ENCODE data around the gene KCNJ16. TPM values are rescaled to one million over a fixed set of nuclear protein-coding genes. Genes with fewer than 3 reads are reported as not detected.

KCNJ16 gene
- total and polyA plus RNA-seq, 4 donors = 0.35 to 4.0 (median 1.3) TPM

- ATAC-seq (ENCODE audit: insufficient read depth, low FRiP score) (no peak), DNase-seq (no peak)
- 88 to 97% methylated on average over 1 of the region's 1 CpG for WGBS, 2 donors
- no peak overlapping the region for H3K9ac ChIP-seq (ENCODE audit: insufficient read depth in 1 of 2, low read length in 2 of 2)
- peaks cover 0 to 3% (median 0%) of the 10 kb centered on the region in 5 donors for H3K4me1 ChIP-seq (ENCODE audit: control insufficient read depth in 5 of 5, insufficient read depth in 5 of 5, low read length in 5 of 5)
- H3K27ac ChIP-seq (ENCODE audit: low read depth in 1 of 2, low read length in 1 of 2) = no peak overlapping the region
- TF ChIP-seq CTCF (IDR thresholded peaks at IDR 0.05; ENCODE audit: control extremely low read depth, extremely low read depth) = no peak
- no peak overlapping the region for H3K4me3 ChIP-seq
- H3K36me3 ChIP-seq (ENCODE audit: control insufficient read depth in 4 of 4, insufficient read depth in 4 of 4, low read length in 4 of 4) = no peaks in the 10 kb centered on the region
- no peaks in the 10 kb centered on the region for H3K27me3 ChIP-seq (ENCODE audit: control insufficient read depth in 3 of 3, insufficient read depth in 3 of 3, low read length in 2 of 3)
- no peaks in the 10 kb centered on the region for H3K9me3 ChIP-seq (ENCODE audit: control insufficient read depth in 4 of 4, insufficient read depth in 3 of 4, low read length in 3 of 4)
Observed at GRCh38 chr17:70100983-70101382, 26.0 kb downstream of the KCNJ16 start.

- H3K36me3 ChIP-seq (ENCODE audit: control insufficient read depth in 4 of 4, insufficient read depth in 4 of 4, low read length in 4 of 4) = no peaks in the 10 kb centered on the region
- no peaks in the 10 kb centered on the region for H3K27me3 ChIP-seq (ENCODE audit: control insufficient read depth in 3 of 3, insufficient read depth in 3 of 3, low read length in 2 of 3)
- no peak overlapping the region for H3K27ac ChIP-seq (ENCODE audit: low read depth in 1 of 2, low read length in 1 of 2)
- H3K9ac ChIP-seq (ENCODE audit: insufficient read depth in 1 of 2, low read length in 2 of 2) = no peak overlapping the region
- ATAC-seq (ENCODE audit: insufficient read depth, low FRiP score) (no peak), DNase-seq (no peak)
- no peak overlapping the region for H3K4me3 ChIP-seq
- H3K4me1 ChIP-seq (ENCODE audit: control insufficient read depth in 5 of 5, insufficient read depth in 5 of 5, low read length in 5 of 5) = peaks cover 0 to 2% (median 0%) of the 10 kb centered on the region in 5 donors
- 27 to 42% methylated on average over 3 of the region's 3 CpGs for WGBS, 2 donors
- TF ChIP-seq CTCF (IDR thresholded peaks at IDR 0.05; ENCODE audit: control extremely low read depth, extremely low read depth) = no peak
- H3K9me3 ChIP-seq (ENCODE audit: control insufficient read depth in 4 of 4, insufficient read depth in 3 of 4, low read length in 3 of 4) = no peaks in the 10 kb centered on the region
Observed at GRCh38 chr17:70102531-70102930, 27.5 kb downstream of the KCNJ16 start.

DNA sequence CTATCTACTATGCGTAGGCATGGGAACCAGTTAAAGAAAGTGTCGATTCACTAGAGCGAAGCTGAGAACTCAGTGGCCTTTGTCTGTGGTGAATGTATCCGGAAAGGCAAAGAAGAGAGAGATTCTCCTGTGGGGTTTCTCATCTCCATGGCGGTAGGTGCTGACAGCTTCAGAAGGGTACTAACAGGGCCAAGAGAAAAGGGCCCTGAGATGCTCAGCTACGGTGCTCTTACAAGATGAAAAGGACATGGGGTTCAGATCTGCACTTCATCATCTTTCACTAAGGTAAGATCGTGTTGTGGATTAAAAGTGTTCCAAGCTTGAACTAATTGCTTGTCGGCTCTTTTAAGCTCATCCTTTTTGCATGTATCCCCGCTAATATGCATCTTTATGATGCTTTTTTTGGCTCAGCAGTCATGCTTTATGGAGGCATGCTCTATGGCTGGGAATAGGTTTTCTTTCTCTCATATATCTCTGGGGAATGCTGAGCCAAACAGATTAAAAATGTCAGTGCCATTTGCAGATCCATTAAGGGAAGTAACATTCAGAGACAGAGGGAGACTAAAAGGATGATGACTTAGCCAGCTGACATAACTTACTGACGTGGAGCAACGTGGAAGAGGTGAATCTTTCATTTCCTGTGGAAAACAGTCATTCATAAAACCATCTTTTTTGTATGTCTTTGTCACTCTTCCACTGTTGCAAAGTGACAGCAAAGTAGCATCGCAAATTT is 29.9 kb downstream of the KCNJ16 start:
- no peak overlapping the region for H3K9ac ChIP-seq (ENCODE audit: insufficient read depth in 1 of 2, low read length in 2 of 2)
- TF ChIP-seq CTCF (IDR thresholded peaks at IDR 0.05; ENCODE audit: control extremely low read depth, extremely low read depth) = no peak
- no peak overlapping the region for H3K4me3 ChIP-seq
- H3K27ac ChIP-seq (ENCODE audit: low read depth in 1 of 2, low read length in 1 of 2) = no peak overlapping the region
- no peak for DNase-seq
- no peak for ATAC-seq (ENCODE audit: insufficient read depth, low FRiP score)
- H3K36me3 ChIP-seq (ENCODE audit: control insufficient read depth in 4 of 4, insufficient read depth in 4 of 4, low read length in 4 of 4) = no peaks in the 10 kb centered on the region
- WGBS, 2 donors = 82 to 84% methylated on average over 12 of the region's 12 CpGs
- H3K4me1 ChIP-seq (ENCODE audit: control insufficient read depth in 5 of 5, insufficient read depth in 5 of 5, low read length in 5 of 5) = peaks cover 0 to under 1% (median 0%) of the 10 kb centered on the region in 5 donors
- no peaks in the 10 kb centered on the region for H3K27me3 ChIP-seq (ENCODE audit: control insufficient read depth in 3 of 3, insufficient read depth in 3 of 3, low read length in 2 of 3)
- H3K9me3 ChIP-seq (ENCODE audit: control insufficient read depth in 4 of 4, insufficient read depth in 3 of 4, low read length in 3 of 4) = no peaks in the 10 kb centered on the region

- no peaks in the 10 kb centered on the region for H3K36me3 ChIP-seq (ENCODE audit: control insufficient read depth in 4 of 4, insufficient read depth in 4 of 4, low read length in 4 of 4)
- ATAC-seq (ENCODE audit: insufficient read depth, low FRiP score) (no peak), DNase-seq (no peak)
- H3K4me1 ChIP-seq (ENCODE audit: control insufficient read depth in 5 of 5, insufficient read depth in 5 of 5, low read length in 5 of 5) = no peaks in the 10 kb centered on the region
- no peaks in the 10 kb centered on the region for H3K27me3 ChIP-seq (ENCODE audit: control insufficient read depth in 3 of 3, insufficient read depth in 3 of 3, low read length in 2 of 3)
- no peak overlapping the region for H3K27ac ChIP-seq (ENCODE audit: low read depth in 1 of 2, low read length in 1 of 2)
- 93 to 95% methylated on average over 3 of the region's 3 CpGs for WGBS, 2 donors
- no peak overlapping the region for H3K4me3 ChIP-seq
- no peaks in the 10 kb centered on the region for H3K9me3 ChIP-seq (ENCODE audit: control insufficient read depth in 4 of 4, insufficient read depth in 3 of 4, low read length in 3 of 4)
- H3K9ac ChIP-seq (ENCODE audit: insufficient read depth in 1 of 2, low read length in 2 of 2) = no peak overlapping the region
- no peak for TF ChIP-seq CTCF (IDR thresholded peaks at IDR 0.05; ENCODE audit: control extremely low read depth, extremely low read depth)
Observed at GRCh38 chr17:70105641-70106040, 30.6 kb downstream of the KCNJ16 start.

Data from lung (tissue), 12 donors.